Peyer's patch (tissue), 4 donors: Measurements from ENCODE around the gene PLLP.

Experiments
- CTCF ChIP-seq, 6 experiments: fragments of 450-650 bp in 4 of 6; fragments of 200-600 bp in 2 of 6; sonication (generic) in 1 of 6; IDR thresholded peaks; one replicate each; pipeline ENCODE4 v1.5.1; 2017 to 2019; ENCODE audit warnings: antibody characterized with exemption in 6 of 6, mild to moderate bottlenecking in 3 of 6, moderate library complexity in 1 of 6
- POLR2A ChIP-seq, 2 donors: fragments of 450-650 bp; IDR thresholded peaks; one replicate each; pipeline ENCODE4 v1.5.1; 2017; ENCODE audit warnings: antibody characterized with exemption in 2 of 2, mild to moderate bottlenecking in 2 of 2, moderate library complexity in 2 of 2

- peak in 2 of 6 experiments; percentile 8 to 17 for TF ChIP-seq CTCF (IDR thresholded peaks at IDR 0.05)
- TF ChIP-seq POLR2A (IDR thresholded peaks at IDR 0.05) = no peak
Measured at GRCh38 chr16:57244463-57244766, 40.1 kb downstream of the PLLP start.
